SK-N-MC (cell line): ENCODE results near the gene CAMTA1.

Source experiments
- DNase-seq: peaks from one replicate; pipeline ENCODE4 v3.0.0-alpha.2; 2011; ENCODE audit warnings: low read depth, low spot score
- H3K27ac ChIP-seq: fragments of 200-600 bp; sonication (generic); 2 replicates; pipeline ENCODE4 v1.5.1; 2016; ENCODE audit warnings: mixed run types
- H3K36me3 ChIP-seq: fragments of 200-600 bp; sonication (generic); 2 replicates; pipeline ENCODE4 v1.6.1; 2017; ENCODE audit warnings: antibody characterized with exemption, low read length, mixed read lengths; ENCODE audit not compliant: insufficient read depth
- H3K4me3 ChIP-seq: fragments of 200-600 bp; sonication (generic); 2 replicates; pipeline ENCODE4 v1.5.1; 2016
- H3K9ac ChIP-seq: fragments of 200-600 bp; sonication (generic); 2 replicates; pipeline ENCODE4 v1.8.0; 2017; ENCODE audit warnings: mixed run types, mixed read lengths; ENCODE audit not compliant: insufficient read length
- H3K9me3 ChIP-seq: fragments of 200-600 bp; sonication (generic); 2 replicates; pipeline ENCODE4 v1.6.1; 2017; ENCODE audit warnings: low read depth, mild to moderate bottlenecking, antibody characterized with exemption, low read length, moderate library complexity, mixed read lengths
- EZH2 ChIP-seq: fragments of 200-600 bp; sonication (generic); IDR thresholded peaks from one replicate; pipeline ENCODE4 v1.6.1; 2017; ENCODE audit warnings: antibody characterized with exemption
- FOXP2 ChIP-seq: optimal IDR thresholded peaks from 2 replicates; pipeline ENCODE3; 2011; ENCODE audit warnings: mild to moderate bottlenecking, moderate library complexity; ENCODE audit not compliant: insufficient read depth; ENCODE audit errors: extremely low read length, control extremely low read depth
- POLR2AphosphoS5 ChIP-seq: IDR thresholded peaks from 2 replicates; pipeline ENCODE4 v1.6.1; 2012; ENCODE audit warnings: mild to moderate bottlenecking, low read depth, low read length, borderline replicate concordance

Gene CAMTA1

GRCh38 chr1:7003676-7004075 is 218.4 kb downstream of the CAMTA1 start:
- H3K9me3 ChIP-seq = no peaks in the 10 kb centered on the region
- DNase-seq = no peak
- no peaks in the 10 kb centered on the region for H3K36me3 ChIP-seq
- H3K9ac ChIP-seq = no peak overlapping the region
- no peak for TF ChIP-seq EZH2
- TF ChIP-seq POLR2AphosphoS5 = no peak
- no peak overlapping the region for H3K4me3 ChIP-seq
- H3K27ac ChIP-seq = no peak overlapping the region

- Histone ChIP-seq H3K27ac (no peak overlapping the region), H3K9ac (no peak overlapping the region), H3K4me3 (no peak overlapping the region), H3K36me3 (no peaks in the 10 kb centered on the region), H3K9me3 (no peaks in the 10 kb centered on the region)
- TF ChIP-seq FOXP2 = no peak
- no peak for TF ChIP-seq POLR2AphosphoS5
- no peak for TF ChIP-seq EZH2
- DNase-seq = no peak
These were observed 218.9 kb downstream of the CAMTA1 start for GRCh38 chr1:7004181-7004580.

- no peak overlapping the region for H3K27ac ChIP-seq
- DNase-seq = no peak
- TF ChIP-seq EZH2 (no peak), FOXP2 (no peak), POLR2AphosphoS5 (no peak)
- no peak overlapping the region for H3K4me3 ChIP-seq
- H3K9ac ChIP-seq = no peak overlapping the region
- no peaks in the 10 kb centered on the region for H3K9me3 ChIP-seq
- H3K36me3 ChIP-seq = no peaks in the 10 kb centered on the region
These were observed 220.5 kb downstream of the CAMTA1 start for GRCh38 chr1:7005762-7006161.

GRCh38 chr1:7006996-7007871 is 222.0 kb downstream of the CAMTA1 start:
- TF ChIP-seq POLR2AphosphoS5 (no peak), FOXP2 (no peak), EZH2 (no peak)
- Histone ChIP-seq H3K36me3 (no peaks in the 10 kb centered on the region), H3K9ac (no peak overlapping the region), H3K27ac (no peak overlapping the region), H3K9me3 (no peaks in the 10 kb centered on the region), H3K4me3 (no peak overlapping the region)
- no peak for DNase-seq

GRCh38 chr1:7007902-7008301 is 222.6 kb downstream of the CAMTA1 start:
- Histone ChIP-seq H3K36me3 (no peaks in the 10 kb centered on the region), H3K9ac (no peak overlapping the region)
- DNase-seq = no peak

GRCh38 chr1:7008331-7008730 is 223.1 kb downstream of the CAMTA1 start:
- Histone ChIP-seq H3K27ac (no peak overlapping the region), H3K4me3 (no peak overlapping the region), H3K9me3 (no peaks in the 10 kb centered on the region), H3K36me3 (no peaks in the 10 kb centered on the region), H3K9ac (no peak overlapping the region)
- no peak for TF ChIP-seq POLR2AphosphoS5
- TF ChIP-seq EZH2 = no peak
- TF ChIP-seq FOXP2 = no peak
- DNase-seq = no peak

More at GRCh38 chr1:7007902-7008301, 222.6 kb downstream of the CAMTA1 start:
- Histone ChIP-seq H3K9me3 (no peaks in the 10 kb centered on the region), H3K27ac (no peak overlapping the region), H3K4me3 (no peak overlapping the region)
- no peak for TF ChIP-seq FOXP2

GRCh38 chr1:7008975-7009740 is 223.9 kb downstream of the CAMTA1 start:
- H3K36me3 ChIP-seq = no peaks in the 10 kb centered on the region
- no peak for DNase-seq
- TF ChIP-seq POLR2AphosphoS5 (no peak), EZH2 (no peak), FOXP2 (no peak)
- no peak overlapping the region for H3K4me3 ChIP-seq
- H3K9ac ChIP-seq = no peak overlapping the region
- no peaks in the 10 kb centered on the region for H3K9me3 ChIP-seq
- no peak overlapping the region for H3K27ac ChIP-seq

- Histone ChIP-seq H3K9me3 (no peaks in the 10 kb centered on the region), H3K9ac (no peak overlapping the region), H3K4me3 (no peak overlapping the region), H3K27ac (no peak overlapping the region), H3K36me3 (no peaks in the 10 kb centered on the region)
- no peak for DNase-seq
- TF ChIP-seq FOXP2 (no peak), EZH2 (no peak), POLR2AphosphoS5 (no peak)
These were observed 224.7 kb downstream of the CAMTA1 start for GRCh38 chr1:7009741-7010525.
